ENCODE measurements around the gene CSTF2. TPM values are rescaled to one million over a fixed set of nuclear protein-coding genes. Genes with fewer than 3 reads are reported as not detected.
"Not testable (repeated sequence)": the region's sequence is repeated elsewhere in the genome, so short reads cannot be mapped to it uniquely, and the experiment has no call there.

The CSTF2 gene
- total and polyA plus RNA-seq, 12 donors = 1.8 to 10.7 (median 8.0) TPM

DNA sequence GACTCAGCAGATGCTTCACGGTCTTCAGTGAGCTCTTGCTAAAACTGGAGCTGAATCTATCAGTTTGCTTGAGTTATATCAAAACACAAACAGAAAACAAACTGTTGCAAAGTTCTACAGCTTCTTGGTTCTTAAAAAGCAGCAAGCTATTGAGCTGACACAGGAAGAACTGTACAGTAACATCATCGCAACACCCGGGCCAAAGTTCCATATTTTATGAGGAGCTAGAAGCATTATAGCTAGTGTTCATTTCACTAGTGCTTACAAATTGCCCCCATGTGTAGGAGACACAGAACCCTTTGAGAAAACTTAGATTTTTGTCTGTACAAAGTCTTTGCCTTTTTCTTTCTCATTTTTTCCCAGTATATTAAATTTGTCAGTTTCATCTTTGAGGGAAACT is 17.3 kb upstream of the CSTF2 start:
- Histone ChIP-seq H3K4me1 (no peaks in the 10 kb centered on the region), H3K27ac (no peak overlapping the region), H3K9me3 (peaks cover 0 to 16% (median 0%) of the 10 kb centered on the region in 11 donors), H3K27me3 (peaks cover 0 to 8% (median 0%) of the 10 kb centered on the region in 7 donors), H3K36me3 (no peaks in the 10 kb centered on the region), H3K4me3 (no peak overlapping the region)
- WGBS, 2 donors = 81 to 92% methylated on average over 3 of the region's 3 CpGs
- TF ChIP-seq, protein P1, sequence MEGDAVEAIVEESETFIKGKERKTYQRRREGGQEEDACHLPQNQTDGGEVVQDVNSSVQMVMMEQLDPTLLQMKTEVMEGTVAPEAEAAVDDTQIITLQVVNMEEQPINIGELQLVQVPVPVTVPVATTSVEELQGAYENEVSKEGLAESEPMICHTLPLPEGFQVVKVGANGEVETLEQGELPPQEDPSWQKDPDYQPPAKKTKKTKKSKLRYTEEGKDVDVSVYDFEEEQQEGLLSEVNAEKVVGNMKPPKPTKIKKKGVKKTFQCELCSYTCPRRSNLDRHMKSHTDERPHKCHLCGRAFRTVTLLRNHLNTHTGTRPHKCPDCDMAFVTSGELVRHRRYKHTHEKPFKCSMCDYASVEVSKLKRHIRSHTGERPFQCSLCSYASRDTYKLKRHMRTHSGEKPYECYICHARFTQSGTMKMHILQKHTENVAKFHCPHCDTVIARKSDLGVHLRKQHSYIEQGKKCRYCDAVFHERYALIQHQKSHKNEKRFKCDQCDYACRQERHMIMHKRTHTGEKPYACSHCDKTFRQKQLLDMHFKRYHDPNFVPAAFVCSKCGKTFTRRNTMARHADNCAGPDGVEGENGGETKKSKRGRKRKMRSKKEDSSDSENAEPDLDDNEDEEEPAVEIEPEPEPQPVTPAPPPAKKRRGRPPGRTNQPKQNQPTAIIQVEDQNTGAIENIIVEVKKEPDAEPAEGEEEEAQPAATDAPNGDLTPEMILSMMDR (IDR thresholded peaks at IDR 0.05) = no peak
- no peak for ATAC-seq
- intact Hi-C loops (cut with DNase I) = no loop called here
- no peak for DNase-seq

DNA sequence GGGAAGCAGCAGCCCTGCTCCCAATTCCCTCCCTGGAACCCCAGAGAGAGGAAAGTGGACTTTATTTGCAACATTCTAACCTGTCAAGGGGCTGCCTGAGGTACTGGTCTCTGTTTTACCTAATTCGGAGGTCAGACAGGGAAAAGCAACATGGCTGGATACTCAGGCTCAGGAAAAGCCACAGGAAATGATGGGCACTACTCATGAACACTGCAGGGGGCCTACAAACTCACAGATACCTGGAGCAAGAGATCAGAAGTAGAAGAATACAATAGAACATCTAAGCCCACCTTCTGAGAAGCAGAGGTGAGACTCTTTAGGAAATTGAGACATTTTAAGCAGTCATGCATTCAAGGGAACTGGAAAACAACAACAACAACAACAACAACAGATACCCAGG is 15.4 kb upstream of the CSTF2 start:
- no peak overlapping the region for H3K27ac ChIP-seq
- WGBS, 2 donors = 62 to 72% methylated on average over 1 of the region's 1 CpG
- peaks cover 0 to 16% (median 0%) of the 10 kb centered on the region in 11 donors for H3K9me3 ChIP-seq
- intact Hi-C loops (cut with DNase I) = no loop called here
- H3K4me1 ChIP-seq = no peaks in the 10 kb centered on the region
- TF ChIP-seq, protein P1 (IDR thresholded peaks at IDR 0.05) = no peak
- H3K4me3 ChIP-seq = no peak overlapping the region
- no peak for DNase-seq
- no peak for ATAC-seq
- H3K36me3 ChIP-seq = no peaks in the 10 kb centered on the region
- H3K27me3 ChIP-seq = peaks cover 0 to 16% (median 0%) of the 10 kb centered on the region in 7 donors

DNA sequence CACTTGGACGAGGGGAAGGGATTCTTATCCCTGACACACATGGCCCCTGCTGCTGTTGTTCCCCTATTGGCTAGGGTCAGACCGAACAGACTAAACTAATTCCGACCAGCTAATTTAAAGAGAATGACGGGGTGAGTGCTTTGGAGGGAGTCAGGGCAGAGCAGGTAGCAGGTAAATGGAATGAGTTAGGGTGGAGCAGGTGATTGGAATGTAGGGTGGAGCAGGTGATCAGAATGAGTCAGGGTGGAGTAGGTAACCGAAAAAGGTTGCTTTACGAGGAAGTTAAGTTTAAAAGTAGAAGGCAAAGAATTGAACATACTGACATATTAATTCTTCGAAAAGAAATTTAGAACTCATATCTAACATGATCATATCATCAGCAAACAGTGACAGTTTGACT is 11.9 kb upstream of the CSTF2 start:
- not testable (repeated sequence) for ATAC-seq
- 92 to 93% methylated on average over 7 of the region's 7 CpGs for WGBS, 2 donors

DNA sequence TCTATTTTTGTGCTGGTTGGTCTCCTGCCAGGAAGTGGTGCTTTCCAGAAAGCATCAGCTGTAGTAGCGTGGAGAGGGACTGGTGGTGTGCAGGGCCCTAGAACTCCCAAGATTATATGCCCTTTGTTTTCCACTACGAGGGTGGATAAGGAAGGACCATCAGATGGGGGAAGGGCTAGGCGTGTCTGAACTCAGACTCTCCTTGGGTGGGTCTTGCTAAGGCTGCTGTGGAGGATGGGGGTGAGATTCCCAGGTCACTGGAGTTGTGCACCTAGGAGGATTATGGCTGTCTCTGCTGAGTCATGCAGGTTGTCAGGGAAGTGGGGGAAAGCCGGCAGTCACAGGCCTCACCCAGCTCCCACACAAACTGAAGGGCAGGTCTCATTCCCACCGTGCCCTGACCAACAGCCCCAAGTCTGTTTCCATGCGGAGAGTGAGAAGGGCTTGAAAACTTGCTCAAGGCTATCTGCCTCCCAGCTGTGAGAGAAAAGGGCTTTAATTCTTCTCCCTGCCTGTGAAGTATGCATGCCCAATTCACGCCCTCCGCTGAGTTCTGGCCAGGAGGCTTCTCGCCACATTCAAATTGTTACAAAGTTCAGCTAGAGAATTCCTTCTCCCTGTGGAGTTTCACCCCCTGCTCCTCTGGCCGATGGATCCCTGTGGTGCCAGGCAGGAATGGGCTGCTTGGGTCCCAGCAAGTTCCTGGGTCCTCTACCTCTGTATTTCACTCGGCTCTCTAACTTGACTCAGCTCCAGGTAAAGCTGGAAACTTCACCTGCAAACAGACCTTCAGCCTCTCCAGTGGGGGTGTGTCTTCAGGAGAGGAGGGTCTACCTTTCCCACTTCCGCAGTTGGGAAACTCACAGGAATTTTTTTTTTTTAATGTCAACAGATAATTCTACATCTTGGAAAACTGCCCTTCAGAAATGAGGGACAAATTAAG is 7.7 kb upstream of the CSTF2 start:
- Histone ChIP-seq H3K4me1 (no peaks in the 10 kb centered on the region), H3K27me3 (peaks cover 0 to 79% (median 3%) of the 10 kb centered on the region in 7 donors), H3K4me3 (no peak overlapping the region), H3K27ac (no peak overlapping the region), H3K9me3 (no peaks in the 10 kb centered on the region), H3K36me3 (no peaks in the 10 kb centered on the region)
- 31 to 38% methylated on average over 11 to 12 of the region's 12 CpGs for WGBS, 2 donors
- TF ChIP-seq, protein P1 (IDR thresholded peaks at IDR 0.05) = no peak
- DNase-seq (no peak), ATAC-seq (no peak)
- intact Hi-C loops (cut with DNase I) = no loop called here

More for the DNA sequence above, 11.9 kb upstream of the CSTF2 start:
- H3K36me3 ChIP-seq; H3K4me1 ChIP-seq; DNase-seq; H3K4me3 ChIP-seq; intact Hi-C loops (cut with DNase I); H3K27ac ChIP-seq: not testable (repeated sequence)
- H3K9me3 ChIP-seq = peaks cover 0 to 16% (median 0%) of the 10 kb centered on the region in 11 donors
- peaks cover 0 to 45% (median 3%) of the 10 kb centered on the region in 7 donors for H3K27me3 ChIP-seq

DNA sequence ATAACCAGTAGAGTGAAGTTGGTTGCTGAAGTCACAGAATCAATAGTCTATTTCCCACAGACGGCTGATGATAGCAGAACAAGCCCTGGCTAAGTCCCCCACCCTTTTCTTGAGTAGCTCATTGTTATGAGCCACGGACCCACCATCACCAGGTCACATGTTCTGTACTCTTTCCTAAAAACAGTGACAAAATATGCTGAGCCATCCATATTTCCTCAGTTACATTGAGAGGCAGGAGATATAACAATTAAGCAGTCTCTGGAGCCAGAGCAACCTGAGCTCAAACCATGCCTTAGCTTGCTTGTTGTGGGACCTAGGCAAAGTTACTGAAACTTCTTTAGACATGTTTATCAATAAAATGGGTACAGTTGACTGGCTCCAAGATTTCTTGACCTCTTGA is 2.9 kb upstream of the CSTF2 start:
- no peak overlapping the region for H3K4me3 ChIP-seq
- peaks cover 0 to 6% (median 0%) of the 10 kb centered on the region in 9 donors for H3K36me3 ChIP-seq
- intact Hi-C loops (cut with DNase I) = no loop called here
- H3K9me3 ChIP-seq = peaks cover 0 to 7% (median 0%) of the 10 kb centered on the region in 11 donors
- TF ChIP-seq, protein P1 (IDR thresholded peaks at IDR 0.05) = no peak
- ATAC-seq = no peak
- H3K4me1 ChIP-seq = peaks cover 0 to 7% (median 3%) of the 10 kb centered on the region in 9 donors
- DNase-seq = no peak
- peaks cover 0 to 63% (median 3%) of the 10 kb centered on the region in 7 donors for H3K27me3 ChIP-seq
- WGBS, 2 donors = 54 to 67% methylated on average over 2 of the region's 2 CpGs
- no peak overlapping the region for H3K27ac ChIP-seq
